WTC11 (cell line): Measurements from ENCODE around the gene MED22. TPM values are rescaled to one million over a fixed set of nuclear protein-coding genes. Genes with fewer than 3 reads are reported as not detected.

Experiments used
- ATAC-seq: fragments of 200-7000 bp; cut with Tn5 transposase; 2 replicates; pipeline ENCODE4 v1.10.0; 2021; ENCODE audit warnings: mild to moderate bottlenecking, moderate library complexity
- CTCF ChIA-PET: fragments of 300-600 bp; sonication (Branson Sonifier 250); formaldehyde crosslinking; loops from one replicate; lab custom pipeline; 2021; ENCODE audit warnings: antibody characterized with exemption; lab: Charles Lee
- POLR2A ChIA-PET: fragments of 350-600 bp; sonication (Branson Sonifier 250); formaldehyde crosslinking; loops from one replicate; lab custom pipeline; 2021; ENCODE audit warnings: antibody characterized with exemption; lab: Charles Lee
- DNase-seq: peaks from one replicate; pipeline ENCODE4 v3.0.0; 2021; ENCODE audit warnings: low spot score
- H3K27ac Mint-ChIP-seq: 2 replicates; pipeline ENCODE4 v1.8.0; 2021; ENCODE audit warnings: mixed read lengths
- H3K27me3 Mint-ChIP-seq: 2 replicates; pipeline ENCODE4 v1.8.0; 2021; ENCODE audit warnings: low read depth, mild to moderate bottlenecking, moderate library complexity, mixed read lengths
- H3K36me3 Mint-ChIP-seq: 2 replicates; pipeline ENCODE4 v1.8.0; 2021; ENCODE audit warnings: mixed read lengths
- H3K4me1 Mint-ChIP-seq: 2 replicates; pipeline ENCODE4 v1.8.0; 2022; ENCODE audit warnings: mixed read lengths
- H3K4me3 Mint-ChIP-seq: 2 replicates; pipeline ENCODE4 v1.8.0; 2021; ENCODE audit warnings: mild to moderate bottlenecking, moderate library complexity, mixed read lengths
- H3K9me3 Mint-ChIP-seq: 2 replicates; pipeline ENCODE4 v1.8.0; 2021; ENCODE audit warnings: mixed read lengths
- CBFB ChIP-seq: sonication (generic); formaldehyde crosslinking; IDR thresholded peaks from 2 replicates; pipeline ENCODE4 v1.8.1; 2022; ENCODE audit warnings: mild to moderate bottlenecking, low read depth, missing genetic modification reagents
- FOXJ3 ChIP-seq: sonication (generic); formaldehyde crosslinking; IDR thresholded peaks from 2 replicates; pipeline ENCODE4 v1.9.0; 2021; ENCODE audit warnings: missing genetic modification reagents, mild to moderate bottlenecking, borderline replicate concordance
- GABPB1 ChIP-seq: sonication (generic); formaldehyde crosslinking; IDR thresholded peaks from 2 replicates; pipeline ENCODE4 v1.8.1; 2023; ENCODE audit warnings: mild to moderate bottlenecking, missing genetic modification reagents
- JAZF1 ChIP-seq: fragments of 250-450 bp; sonication (Bioruptor Pico); IDR thresholded peaks from 2 replicates; pipeline ENCODE4 v1.9.0; 2021; ENCODE audit warnings: moderate library complexity, mild to moderate bottlenecking, inconsistent platforms
- JUN ChIP-seq: sonication (generic); formaldehyde crosslinking; IDR thresholded peaks from 2 replicates; pipeline ENCODE4 v1.8.0; 2023; ENCODE audit warnings: mild to moderate bottlenecking, missing genetic modification reagents
- KAT7 ChIP-seq: sonication (generic); formaldehyde crosslinking; IDR thresholded peaks from 2 replicates; pipeline ENCODE4 v1.8.1; 2023; ENCODE audit warnings: missing genetic modification reagents, mild to moderate bottlenecking, borderline replicate concordance
- NFYB ChIP-seq: sonication (generic); formaldehyde crosslinking; conservative IDR thresholded peaks from 2 replicates; pipeline ENCODE4 v1.8.0; 2022; ENCODE audit warnings: low read depth, missing genetic modification reagents
- PRRX2 ChIP-seq: fragments of 250-450 bp; sonication (Bioruptor Pico); IDR thresholded peaks from 2 replicates; pipeline ENCODE4 v1.8.0; 2021; ENCODE audit warnings: mild to moderate bottlenecking
- TCF7 ChIP-seq: sonication (generic); formaldehyde crosslinking; IDR thresholded peaks from 2 replicates; pipeline ENCODE4 v1.8.0; 2022; ENCODE audit warnings: mild to moderate bottlenecking, low read depth, missing genetic modification reagents, moderate library complexity
- TEAD4 ChIP-seq: sonication (generic); formaldehyde crosslinking; IDR thresholded peaks from 2 replicates; pipeline ENCODE4 v1.8.0; 2022; ENCODE audit warnings: mild to moderate bottlenecking, missing genetic modification reagents
- ZNF138 ChIP-seq: sonication (generic); formaldehyde crosslinking; conservative IDR thresholded peaks from 2 replicates; pipeline ENCODE4 v1.8.1; 2022; ENCODE audit warnings: mild to moderate bottlenecking, moderate library complexity, missing genetic modification reagents
- ZNF232 ChIP-seq: sonication (generic); formaldehyde crosslinking; IDR thresholded peaks from 2 replicates; pipeline ENCODE4 v1.8.0; 2022; ENCODE audit warnings: mild to moderate bottlenecking, missing genetic modification reagents
- ZNF317 ChIP-seq: sonication (generic); formaldehyde crosslinking; IDR thresholded peaks from 2 replicates; pipeline ENCODE4 v1.8.1; 2023; ENCODE audit warnings: low read depth, mild to moderate bottlenecking, moderate library complexity, missing genetic modification reagents, borderline replicate concordance
- ZNF423 ChIP-seq: fragments of 250-450 bp; sonication (Bioruptor Pico); IDR thresholded peaks from 2 replicates; pipeline ENCODE4 v2.1.2; 2022; ENCODE audit warnings: mild to moderate bottlenecking, moderate library complexity
- total RNA-seq: library from RNA; stranded (reverse); gene quantifications from 3 replicates; pipeline ENCODE4 v1.2.3, GENCODE V29; 2021
- TF ChIP-seq, protein P1 (sequence below): sonication (generic); formaldehyde crosslinking; conservative IDR thresholded peaks from 2 replicates; pipeline ENCODE4 v1.8.1; 2022; ENCODE audit warnings: mild to moderate bottlenecking, missing genetic modification reagents
- TF ChIP-seq, protein P2 (sequence below): sonication (generic); formaldehyde crosslinking; IDR thresholded peaks from 2 replicates; pipeline ENCODE4 v1.8.0; 2022; ENCODE audit warnings: mild to moderate bottlenecking, missing genetic modification reagents
- TF ChIP-seq, protein P3 (sequence below): sonication (generic); formaldehyde crosslinking; IDR thresholded peaks from 2 replicates; pipeline ENCODE4 v1.8.0; 2022; ENCODE audit warnings: missing genetic modification reagents
- TF ChIP-seq, protein P4 (sequence below): sonication (generic); formaldehyde crosslinking; IDR thresholded peaks from 2 replicates; pipeline ENCODE4 v1.8.1; 2023; ENCODE audit warnings: mild to moderate bottlenecking, missing genetic modification reagents
- TF ChIP-seq, protein P5 (sequence below): sonication (generic); formaldehyde crosslinking; IDR thresholded peaks from 2 replicates; pipeline ENCODE4 v1.8.0; 2022; ENCODE audit warnings: mild to moderate bottlenecking, missing genetic modification reagents
- TF ChIP-seq, protein P6 (sequence below): fragments of 250-450 bp; sonication (Bioruptor Pico); conservative IDR thresholded peaks from 2 replicates; pipeline ENCODE4 v1.9.0; 2021; ENCODE audit warnings: mild to moderate bottlenecking
- TF ChIP-seq, protein P7 (sequence below): sonication (generic); formaldehyde crosslinking; IDR thresholded peaks from 2 replicates; pipeline ENCODE4 v1.8.1; 2022; ENCODE audit warnings: missing genetic modification reagents, borderline replicate concordance
- TF ChIP-seq, protein P8 (sequence below): sonication (generic); formaldehyde crosslinking; IDR thresholded peaks from 2 replicates; pipeline ENCODE4 v1.8.1; 2022; ENCODE audit warnings: mild to moderate bottlenecking, missing genetic modification reagents, moderate library complexity, borderline replicate concordance

The MED22 gene
- total RNA-seq, 1 experiment from 2014 or later: 59.5 TPM

DNA sequence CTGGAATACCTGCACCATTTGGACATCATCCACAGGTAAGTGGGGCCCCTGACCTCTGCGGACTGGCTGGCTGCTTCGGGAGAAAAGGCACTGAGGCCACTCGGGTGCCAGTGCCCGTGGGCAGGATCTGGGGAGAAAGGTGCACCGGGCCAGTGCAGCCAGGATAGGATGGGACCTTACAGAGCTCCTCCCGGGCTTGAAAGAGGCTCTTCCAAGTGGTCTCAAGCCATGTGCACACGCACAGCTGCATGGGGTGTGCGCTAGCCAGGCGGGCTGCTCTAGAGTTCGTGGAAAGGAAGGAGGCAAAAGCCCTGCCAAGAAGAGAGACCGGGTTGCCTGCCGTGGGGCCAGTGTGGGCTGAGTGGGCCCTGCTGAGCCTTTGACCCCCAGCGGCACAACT is 41.6 kb upstream of the MED22 start:
- CTCF ChIA-PET: no interaction called here
- H3K27me3 Mint-ChIP-seq: peaks cover 18% of the 10 kb centered on the region
- no peak overlapping the region for H3K4me3 Mint-ChIP-seq
- H3K36me3 Mint-ChIP-seq: peaks cover 5% of the 10 kb centered on the region
- no peak for ATAC-seq
- peaks cover 16% of the 10 kb centered on the region for H3K9me3 Mint-ChIP-seq
- TF ChIP-seq, protein P1, sequence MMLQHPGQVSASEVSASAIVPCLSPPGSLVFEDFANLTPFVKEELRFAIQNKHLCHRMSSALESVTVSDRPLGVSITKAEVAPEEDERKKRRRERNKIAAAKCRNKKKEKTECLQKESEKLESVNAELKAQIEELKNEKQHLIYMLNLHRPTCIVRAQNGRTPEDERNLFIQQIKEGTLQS: no peak
- TF ChIP-seq, protein P2, sequence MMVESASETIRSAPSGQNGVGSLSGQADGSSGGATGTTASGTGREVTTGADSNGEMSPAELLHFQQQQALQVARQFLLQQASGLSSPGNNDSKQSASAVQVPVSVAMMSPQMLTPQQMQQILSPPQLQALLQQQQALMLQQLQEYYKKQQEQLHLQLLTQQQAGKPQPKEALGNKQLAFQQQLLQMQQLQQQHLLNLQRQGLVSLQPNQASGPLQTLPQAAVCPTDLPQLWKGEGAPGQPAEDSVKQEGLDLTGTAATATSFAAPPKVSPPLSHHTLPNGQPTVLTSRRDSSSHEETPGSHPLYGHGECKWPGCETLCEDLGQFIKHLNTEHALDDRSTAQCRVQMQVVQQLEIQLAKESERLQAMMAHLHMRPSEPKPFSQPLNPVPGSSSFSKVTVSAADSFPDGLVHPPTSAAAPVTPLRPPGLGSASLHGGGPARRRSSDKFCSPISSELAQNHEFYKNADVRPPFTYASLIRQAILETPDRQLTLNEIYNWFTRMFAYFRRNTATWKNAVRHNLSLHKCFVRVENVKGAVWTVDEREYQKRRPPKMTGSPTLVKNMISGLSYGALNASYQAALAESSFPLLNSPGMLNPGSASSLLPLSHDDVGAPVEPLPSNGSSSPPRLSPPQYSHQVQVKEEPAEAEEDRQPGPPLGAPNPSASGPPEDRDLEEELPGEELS (CRISPR knock-in tag): no peak
- no peak for TF ChIP-seq ZNF232 (CRISPR knock-in tag)
- no peak for TF ChIP-seq JUN
- no peak for TF ChIP-seq PRRX2
- no peak for TF ChIP-seq FOXJ3
- TF ChIP-seq, protein P3, sequence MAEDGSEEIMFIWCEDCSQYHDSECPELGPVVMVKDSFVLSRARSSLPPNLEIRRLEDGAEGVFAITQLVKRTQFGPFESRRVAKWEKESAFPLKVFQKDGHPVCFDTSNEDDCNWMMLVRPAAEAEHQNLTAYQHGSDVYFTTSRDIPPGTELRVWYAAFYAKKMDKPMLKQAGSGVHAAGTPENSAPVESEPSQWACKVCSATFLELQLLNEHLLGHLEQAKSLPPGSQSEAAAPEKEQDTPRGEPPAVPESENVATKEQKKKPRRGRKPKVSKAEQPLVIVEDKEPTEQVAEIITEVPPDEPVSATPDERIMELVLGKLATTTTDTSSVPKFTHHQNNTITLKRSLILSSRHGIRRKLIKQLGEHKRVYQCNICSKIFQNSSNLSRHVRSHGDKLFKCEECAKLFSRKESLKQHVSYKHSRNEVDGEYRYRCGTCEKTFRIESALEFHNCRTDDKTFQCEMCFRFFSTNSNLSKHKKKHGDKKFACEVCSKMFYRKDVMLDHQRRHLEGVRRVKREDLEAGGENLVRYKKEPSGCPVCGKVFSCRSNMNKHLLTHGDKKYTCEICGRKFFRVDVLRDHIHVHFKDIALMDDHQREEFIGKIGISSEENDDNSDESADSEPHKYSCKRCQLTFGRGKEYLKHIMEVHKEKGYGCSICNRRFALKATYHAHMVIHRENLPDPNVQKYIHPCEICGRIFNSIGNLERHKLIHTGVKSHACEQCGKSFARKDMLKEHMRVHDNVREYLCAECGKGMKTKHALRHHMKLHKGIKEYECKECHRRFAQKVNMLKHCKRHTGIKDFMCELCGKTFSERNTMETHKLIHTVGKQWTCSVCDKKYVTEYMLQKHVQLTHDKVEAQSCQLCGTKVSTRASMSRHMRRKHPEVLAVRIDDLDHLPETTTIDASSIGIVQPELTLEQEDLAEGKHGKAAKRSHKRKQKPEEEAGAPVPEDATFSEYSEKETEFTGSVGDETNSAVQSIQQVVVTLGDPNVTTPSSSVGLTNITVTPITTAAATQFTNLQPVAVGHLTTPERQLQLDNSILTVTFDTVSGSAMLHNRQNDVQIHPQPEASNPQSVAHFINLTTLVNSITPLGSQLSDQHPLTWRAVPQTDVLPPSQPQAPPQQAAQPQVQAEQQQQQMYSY (CRISPR knock-in tag): no peak
- TF ChIP-seq, protein P4, sequence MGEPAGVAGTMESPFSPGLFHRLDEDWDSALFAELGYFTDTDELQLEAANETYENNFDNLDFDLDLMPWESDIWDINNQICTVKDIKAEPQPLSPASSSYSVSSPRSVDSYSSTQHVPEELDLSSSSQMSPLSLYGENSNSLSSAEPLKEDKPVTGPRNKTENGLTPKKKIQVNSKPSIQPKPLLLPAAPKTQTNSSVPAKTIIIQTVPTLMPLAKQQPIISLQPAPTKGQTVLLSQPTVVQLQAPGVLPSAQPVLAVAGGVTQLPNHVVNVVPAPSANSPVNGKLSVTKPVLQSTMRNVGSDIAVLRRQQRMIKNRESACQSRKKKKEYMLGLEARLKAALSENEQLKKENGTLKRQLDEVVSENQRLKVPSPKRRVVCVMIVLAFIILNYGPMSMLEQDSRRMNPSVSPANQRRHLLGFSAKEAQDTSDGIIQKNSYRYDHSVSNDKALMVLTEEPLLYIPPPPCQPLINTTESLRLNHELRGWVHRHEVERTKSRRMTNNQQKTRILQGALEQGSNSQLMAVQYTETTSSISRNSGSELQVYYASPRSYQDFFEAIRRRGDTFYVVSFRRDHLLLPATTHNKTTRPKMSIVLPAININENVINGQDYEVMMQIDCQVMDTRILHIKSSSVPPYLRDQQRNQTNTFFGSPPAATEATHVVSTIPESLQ (CRISPR knock-in tag): no peak
- no peak for TF ChIP-seq TCF7
- TF ChIP-seq CBFB: no peak
- TF ChIP-seq GABPB1 (CRISPR knock-in tag): no peak
- TF ChIP-seq, protein P5, sequence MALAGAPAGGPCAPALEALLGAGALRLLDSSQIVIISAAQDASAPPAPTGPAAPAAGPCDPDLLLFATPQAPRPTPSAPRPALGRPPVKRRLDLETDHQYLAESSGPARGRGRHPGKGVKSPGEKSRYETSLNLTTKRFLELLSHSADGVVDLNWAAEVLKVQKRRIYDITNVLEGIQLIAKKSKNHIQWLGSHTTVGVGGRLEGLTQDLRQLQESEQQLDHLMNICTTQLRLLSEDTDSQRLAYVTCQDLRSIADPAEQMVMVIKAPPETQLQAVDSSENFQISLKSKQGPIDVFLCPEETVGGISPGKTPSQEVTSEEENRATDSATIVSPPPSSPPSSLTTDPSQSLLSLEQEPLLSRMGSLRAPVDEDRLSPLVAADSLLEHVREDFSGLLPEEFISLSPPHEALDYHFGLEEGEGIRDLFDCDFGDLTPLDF (CRISPR knock-in tag): no peak
- TF ChIP-seq ZNF423 (CRISPR knock-in tag): no peak
- no peak for DNase-seq
- no peaks in the 10 kb centered on the region for H3K4me1 Mint-ChIP-seq
- POLR2A ChIA-PET: no interaction called here
- no peak overlapping the region for H3K27ac Mint-ChIP-seq

DNA sequence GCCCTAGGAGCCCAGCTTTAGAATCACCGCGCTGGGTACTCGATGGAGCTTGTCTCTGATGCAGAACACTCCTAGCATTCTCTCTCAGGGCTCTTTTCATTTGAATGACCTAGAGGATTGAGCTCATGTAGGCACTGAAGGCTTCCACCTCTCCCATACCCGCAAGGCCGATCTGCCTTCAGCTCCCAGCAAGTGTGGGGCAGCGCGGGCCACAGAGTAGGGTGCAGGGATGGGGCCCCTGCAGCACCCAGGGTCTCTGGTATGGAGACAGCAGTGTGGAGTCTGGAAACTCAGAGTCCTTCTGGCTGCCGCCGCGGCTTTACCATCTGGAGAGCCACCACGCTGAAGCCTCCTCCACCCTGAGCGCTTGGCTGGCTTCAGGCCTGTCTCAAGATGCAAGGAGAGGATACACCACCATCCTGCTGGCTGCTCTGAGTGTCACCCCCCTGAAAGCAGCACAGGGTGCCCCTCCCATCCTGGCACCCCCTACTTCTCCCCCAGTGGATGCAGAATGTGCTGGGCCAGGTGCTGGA is 41.2 kb upstream of the MED22 start:
- Mint-ChIP-seq H3K9me3 (peaks cover 16% of the 10 kb centered on the region), H3K27me3 (peaks cover 18% of the 10 kb centered on the region), H3K4me1 (no peaks in the 10 kb centered on the region), H3K4me3 (no peak overlapping the region), H3K27ac (no peak overlapping the region), H3K36me3 (peaks cover 5% of the 10 kb centered on the region)
- no peak for ATAC-seq
- DNase-seq: no peak
- POLR2A ChIA-PET: no interaction called here
- CTCF ChIA-PET: no interaction called here
- TF ChIP-seq ZNF138 (CRISPR knock-in tag): no peak
- no peak for TF ChIP-seq NFYB (CRISPR knock-in tag)
- TF ChIP-seq, protein P6, sequence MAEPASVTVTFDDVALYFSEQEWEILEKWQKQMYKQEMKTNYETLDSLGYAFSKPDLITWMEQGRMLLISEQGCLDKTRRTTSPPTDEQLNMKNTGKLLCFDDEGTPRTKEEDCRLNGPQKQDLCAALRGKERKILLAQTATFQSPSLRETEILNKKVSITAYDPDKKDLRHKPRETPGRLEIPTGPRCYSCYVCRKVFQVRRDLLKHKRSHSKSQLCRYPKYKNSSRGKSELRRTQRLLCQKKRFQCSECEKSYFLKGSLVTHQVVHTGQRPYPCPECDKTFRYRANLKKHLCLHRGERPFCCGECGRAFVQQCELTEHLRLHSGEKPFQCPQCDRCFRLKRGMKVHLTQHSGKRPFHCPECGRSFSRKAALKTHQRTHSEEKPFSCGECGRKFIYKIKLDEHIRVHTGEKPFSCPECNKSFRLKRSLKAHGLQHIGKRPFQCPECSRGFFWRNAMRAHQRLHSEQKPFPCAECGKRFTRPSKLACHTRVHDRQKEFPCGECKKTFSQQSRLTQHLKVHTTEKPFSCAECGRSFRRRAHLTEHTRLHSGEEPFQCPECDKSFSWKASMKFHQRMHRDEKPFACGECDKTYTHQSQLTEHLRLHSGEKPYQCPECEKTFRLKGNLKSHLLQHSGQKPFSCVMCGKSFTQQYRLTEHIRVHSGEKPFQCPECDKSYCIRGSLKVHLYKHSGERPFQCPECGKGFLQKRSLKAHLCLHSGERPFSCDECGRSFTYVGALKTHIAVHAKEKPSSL (CRISPR knock-in tag): no peak
- no peak for TF ChIP-seq TEAD4
- TF ChIP-seq JAZF1 (CRISPR knock-in tag): no peak
- TF ChIP-seq KAT7 (CRISPR knock-in tag): no peak
- TF ChIP-seq, protein P7, sequence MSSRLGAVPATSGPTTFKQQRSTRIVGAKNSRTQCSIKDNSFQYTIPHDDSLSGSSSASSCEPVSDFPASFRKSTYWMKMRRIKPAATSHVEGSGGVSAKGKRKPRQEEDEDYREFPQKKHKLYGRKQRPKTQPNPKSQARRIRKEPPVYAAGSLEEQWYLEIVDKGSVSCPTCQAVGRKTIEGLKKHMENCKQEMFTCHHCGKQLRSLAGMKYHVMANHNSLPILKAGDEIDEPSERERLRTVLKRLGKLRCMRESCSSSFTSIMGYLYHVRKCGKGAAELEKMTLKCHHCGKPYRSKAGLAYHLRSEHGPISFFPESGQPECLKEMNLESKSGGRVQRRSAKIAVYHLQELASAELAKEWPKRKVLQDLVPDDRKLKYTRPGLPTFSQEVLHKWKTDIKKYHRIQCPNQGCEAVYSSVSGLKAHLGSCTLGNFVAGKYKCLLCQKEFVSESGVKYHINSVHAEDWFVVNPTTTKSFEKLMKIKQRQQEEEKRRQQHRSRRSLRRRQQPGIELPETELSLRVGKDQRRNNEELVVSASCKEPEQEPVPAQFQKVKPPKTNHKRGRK (CRISPR knock-in tag): no peak
- no peak for TF ChIP-seq GABPB1 (CRISPR knock-in tag)
- TF ChIP-seq, protein P8, sequence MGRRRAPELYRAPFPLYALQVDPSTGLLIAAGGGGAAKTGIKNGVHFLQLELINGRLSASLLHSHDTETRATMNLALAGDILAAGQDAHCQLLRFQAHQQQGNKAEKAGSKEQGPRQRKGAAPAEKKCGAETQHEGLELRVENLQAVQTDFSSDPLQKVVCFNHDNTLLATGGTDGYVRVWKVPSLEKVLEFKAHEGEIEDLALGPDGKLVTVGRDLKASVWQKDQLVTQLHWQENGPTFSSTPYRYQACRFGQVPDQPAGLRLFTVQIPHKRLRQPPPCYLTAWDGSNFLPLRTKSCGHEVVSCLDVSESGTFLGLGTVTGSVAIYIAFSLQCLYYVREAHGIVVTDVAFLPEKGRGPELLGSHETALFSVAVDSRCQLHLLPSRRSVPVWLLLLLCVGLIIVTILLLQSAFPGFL (CRISPR knock-in tag): no peak
- TF ChIP-seq ZNF317 (CRISPR knock-in tag): no peak
